ENCODE data around the gene GSTA2. TPM values are rescaled to one million over a fixed set of nuclear protein-coding genes. Genes with fewer than 3 reads are reported as not detected.

The GSTA2 gene
- total RNA-seq, 1 experiment from 2014 or later, result not detected

DNA sequence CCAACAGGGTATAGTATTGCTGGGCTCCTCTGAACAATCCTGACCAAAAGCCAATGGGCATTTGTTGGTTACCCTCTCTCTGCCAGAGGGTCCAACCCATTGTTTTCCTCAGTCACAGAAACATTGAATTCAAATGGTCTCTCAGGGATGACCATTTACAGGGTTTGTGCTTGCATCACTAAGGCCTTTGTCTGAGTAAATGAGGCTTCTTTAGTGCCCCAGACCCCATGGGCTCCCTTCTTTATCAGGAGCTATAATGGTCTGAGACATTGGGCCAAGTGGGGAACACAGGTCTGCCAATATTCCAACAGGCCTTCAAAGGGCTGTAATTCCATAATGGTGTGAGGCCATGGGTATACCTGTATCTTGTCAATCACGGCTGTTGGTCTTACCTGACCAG lies 27.1 kb downstream of the GSTA2 start:
- in situ Hi-C loops (cut with HindIII; ENCODE audit: low pct_unique_long_range_greater_than_20kb, low sequenced_read_pairs) (no loop called here), intact Hi-C loops (cut with micrococcal nuclease; ENCODE audit: unreplicated experiment) (no loop called here)
- ChIA-PET POLR2A (no interaction called here), CTCF (no interaction called here)
- no peaks in the 10 kb centered on the region for H3K9me3 ChIP-seq (ENCODE audit: control insufficient read depth, insufficient read depth, low read depth, low read length)
- no peak overlapping the region for H3K4me3 ChIP-seq (ENCODE audit: low read depth in 2 of 2, low read length in 2 of 2)
- no peaks in the 10 kb centered on the region for H3K4me1 ChIP-seq (ENCODE audit: control insufficient read depth, insufficient read depth, low read length)
- no peaks in the 10 kb centered on the region for H3K36me3 ChIP-seq (ENCODE audit: control insufficient read depth, insufficient read depth, low read length)
- TF ChIP-seq CTCF (IDR thresholded peaks at IDR 0.05) (no peak), POLR2AphosphoS5 (IDR thresholded peaks at IDR 0.05; ENCODE audit: low read depth, low read length) (no peak), SIN3A (IDR thresholded peaks at IDR 0.05; ENCODE audit: borderline replicate concordance, insufficient read depth, low read depth, low read length) (no peak), TCF7L2 (IDR thresholded peaks at IDR 0.05; ENCODE audit: low read depth, low read length) (no peak)
- TF ChIP-seq, protein P1, sequence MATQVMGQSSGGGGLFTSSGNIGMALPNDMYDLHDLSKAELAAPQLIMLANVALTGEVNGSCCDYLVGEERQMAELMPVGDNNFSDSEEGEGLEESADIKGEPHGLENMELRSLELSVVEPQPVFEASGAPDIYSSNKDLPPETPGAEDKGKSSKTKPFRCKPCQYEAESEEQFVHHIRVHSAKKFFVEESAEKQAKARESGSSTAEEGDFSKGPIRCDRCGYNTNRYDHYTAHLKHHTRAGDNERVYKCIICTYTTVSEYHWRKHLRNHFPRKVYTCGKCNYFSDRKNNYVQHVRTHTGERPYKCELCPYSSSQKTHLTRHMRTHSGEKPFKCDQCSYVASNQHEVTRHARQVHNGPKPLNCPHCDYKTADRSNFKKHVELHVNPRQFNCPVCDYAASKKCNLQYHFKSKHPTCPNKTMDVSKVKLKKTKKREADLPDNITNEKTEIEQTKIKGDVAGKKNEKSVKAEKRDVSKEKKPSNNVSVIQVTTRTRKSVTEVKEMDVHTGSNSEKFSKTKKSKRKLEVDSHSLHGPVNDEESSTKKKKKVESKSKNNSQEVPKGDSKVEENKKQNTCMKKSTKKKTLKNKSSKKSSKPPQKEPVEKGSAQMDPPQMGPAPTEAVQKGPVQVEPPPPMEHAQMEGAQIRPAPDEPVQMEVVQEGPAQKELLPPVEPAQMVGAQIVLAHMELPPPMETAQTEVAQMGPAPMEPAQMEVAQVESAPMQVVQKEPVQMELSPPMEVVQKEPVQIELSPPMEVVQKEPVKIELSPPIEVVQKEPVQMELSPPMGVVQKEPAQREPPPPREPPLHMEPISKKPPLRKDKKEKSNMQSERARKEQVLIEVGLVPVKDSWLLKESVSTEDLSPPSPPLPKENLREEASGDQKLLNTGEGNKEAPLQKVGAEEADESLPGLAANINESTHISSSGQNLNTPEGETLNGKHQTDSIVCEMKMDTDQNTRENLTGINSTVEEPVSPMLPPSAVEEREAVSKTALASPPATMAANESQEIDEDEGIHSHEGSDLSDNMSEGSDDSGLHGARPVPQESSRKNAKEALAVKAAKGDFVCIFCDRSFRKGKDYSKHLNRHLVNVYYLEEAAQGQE (IDR thresholded peaks at IDR 0.05; ENCODE audit: insufficient read depth in 1 of 2, low read depth in 2 of 2, low read length in 1 of 2), result no peak
- ATAC-seq (no peak), DNase-seq (ENCODE audit: low read depth, low spot score) (no peak)
- no peak overlapping the region for H3K27ac ChIP-seq (ENCODE audit: low read length)
- BruUV-seq (replicated peaks), result no TSS peak
- H3K27me3 ChIP-seq (ENCODE audit: control insufficient read depth, insufficient read depth, low read length), result no peaks in the 10 kb centered on the region

DNA sequence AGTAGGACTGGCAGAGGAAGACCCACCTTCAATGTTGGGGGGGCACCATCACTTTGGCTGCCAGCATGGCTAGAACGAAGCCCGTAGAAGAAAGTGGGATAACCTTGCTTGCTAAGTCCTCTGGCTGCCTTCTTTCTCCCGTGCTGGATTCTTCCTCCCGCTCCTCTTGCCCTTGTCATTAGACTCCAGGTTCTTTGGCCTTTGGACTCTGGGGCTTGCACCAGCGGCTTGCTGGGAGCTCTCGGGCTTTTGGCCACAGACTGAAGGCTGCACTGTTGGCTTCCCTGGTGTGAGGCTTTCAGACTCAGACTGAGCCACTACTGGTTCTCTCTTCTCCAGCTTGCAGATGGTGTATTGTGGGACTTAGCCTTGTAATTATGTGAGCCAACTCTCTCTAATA lies 28.2 kb downstream of the GSTA2 start:
- no peaks in the 10 kb centered on the region for H3K4me1 ChIP-seq (ENCODE audit: control insufficient read depth, insufficient read depth, low read length)
- TF ChIP-seq, protein P1 (IDR thresholded peaks at IDR 0.05; ENCODE audit: insufficient read depth in 1 of 2, low read depth in 2 of 2, low read length in 1 of 2), result no peak
- TF ChIP-seq SIN3A (IDR thresholded peaks at IDR 0.05; ENCODE audit: borderline replicate concordance, insufficient read depth, low read depth, low read length), result no peak
- TF ChIP-seq CTCF (IDR thresholded peaks at IDR 0.05), result no peak
- TF ChIP-seq TCF7L2 (IDR thresholded peaks at IDR 0.05; ENCODE audit: low read depth, low read length), result no peak
- TF ChIP-seq POLR2AphosphoS5 (IDR thresholded peaks at IDR 0.05; ENCODE audit: low read depth, low read length), result no peak
- CTCF ChIA-PET, result interaction anchor here (0.5 kb wide), 1 partner anchor 318 kb away, joined by 3 read pairs; no protein-coding TSS in a partner anchor
- POLR2A ChIA-PET, result no interaction called here
- H3K4me3 ChIP-seq (ENCODE audit: low read depth in 2 of 2, low read length in 2 of 2), result no peak overlapping the region
- intact Hi-C loops (cut with micrococcal nuclease; ENCODE audit: unreplicated experiment) (no loop called here), in situ Hi-C loops (cut with HindIII; ENCODE audit: low pct_unique_long_range_greater_than_20kb, low sequenced_read_pairs) (no loop called here)
- BruUV-seq (replicated peaks), result no TSS peak
- H3K36me3 ChIP-seq (ENCODE audit: control insufficient read depth, insufficient read depth, low read length), result no peaks in the 10 kb centered on the region
- H3K9me3 ChIP-seq (ENCODE audit: control insufficient read depth, insufficient read depth, low read depth, low read length), result no peaks in the 10 kb centered on the region
- H3K27ac ChIP-seq (ENCODE audit: low read length), result no peak overlapping the region
- no peaks in the 10 kb centered on the region for H3K27me3 ChIP-seq (ENCODE audit: control insufficient read depth, insufficient read depth, low read length)
- no peak for DNase-seq (ENCODE audit: low read depth, low spot score)
- ATAC-seq, result no peak
